Measurements from ENCODE around the gene ARF4. TPM values are rescaled to one million over a fixed set of nuclear protein-coding genes. Genes with fewer than 3 reads are reported as not detected.
A peak's percentile ranks its signal among the peaks of the same experiment; 100 is the strongest.

The ARF4 gene
- total and polyA plus RNA-seq, 10 donors, result 41.1 to 88.7 (median 75.3) TPM

- Histone ChIP-seq H3K4me3 (no peak overlapping the region), H3K9me3 (no peaks in the 10 kb centered on the region), H3K27me3 (replicated peaks in 1 of 7) (peaks cover 0 to 20% (median 0%) of the 10 kb centered on the region in 7 donors), H3K36me3 (peaks cover 0 to 9% (median 0%) of the 10 kb centered on the region in 6 donors), H3K27ac (no peak overlapping the region), H3K4me1 (peaks cover 0 to 11% (median 10%) of the 10 kb centered on the region in 6 donors)
- no peak for TF ChIP-seq CTCF (IDR thresholded peaks at IDR 0.05 in 8 of 11, conservative IDR thresholded peaks at IDR 0.05 in 3 of 11)
- no peak for TF ChIP-seq POLR2A (IDR thresholded peaks at IDR 0.05)
- TF ChIP-seq POLR2AphosphoS5 (IDR thresholded peaks at IDR 0.05), result no peak
- WGBS, 5 donors, result 88 to 95% (median 94%) methylated on average over 1 of the region's 1 CpG
- intact Hi-C loops (cut with DNase I; ENCODE audit: low total_unique reads), result no loop called here
- no peak for DNase-seq
Measured at GRCh38 chr3:57546616-57547015, 50.5 kb downstream of the ARF4 start.

- Histone ChIP-seq H3K4me1 (peaks cover 0 to 11% (median 10%) of the 10 kb centered on the region in 6 donors), H3K27ac (no peak overlapping the region), H3K27me3 (replicated peaks in 1 of 7) (peaks cover 0 to 20% (median 0%) of the 10 kb centered on the region in 7 donors), H3K36me3 (peaks cover 0 to 9% (median 0%) of the 10 kb centered on the region in 6 donors), H3K9me3 (no peaks in the 10 kb centered on the region), H3K4me3 (no peak overlapping the region)
- TF ChIP-seq CTCF (IDR thresholded peaks at IDR 0.05 in 8 of 11, conservative IDR thresholded peaks at IDR 0.05 in 3 of 11), result no peak
- no peak for TF ChIP-seq POLR2A (IDR thresholded peaks at IDR 0.05)
- no peak for TF ChIP-seq POLR2AphosphoS5 (IDR thresholded peaks at IDR 0.05)
- WGBS, 5 donors, result 91 to 95% (median 93%) methylated on average over 7 of the region's 7 CpGs
- intact Hi-C loops (cut with DNase I; ENCODE audit: low total_unique reads), result no loop called here
- DNase-seq, result no peak
Measured at GRCh38 chr3:57545636-57546268, 51.4 kb downstream of the ARF4 start.

- no peak for TF ChIP-seq CTCF (IDR thresholded peaks at IDR 0.05 in 8 of 11, conservative IDR thresholded peaks at IDR 0.05 in 3 of 11)
- no peak for TF ChIP-seq POLR2AphosphoS5 (IDR thresholded peaks at IDR 0.05)
- no peak for TF ChIP-seq POLR2A (IDR thresholded peaks at IDR 0.05)
- DNase-seq, result no peak
- Histone ChIP-seq H3K4me3 (peak within 1 kb of the TSS in 1 of 8 donors; percentile 30), H3K27ac (no peak within 1 kb of the TSS), H3K9me3 (no peaks in the 10 kb centered on the region), H3K36me3 (peaks cover 0 to 3% (median 0%) of the 10 kb centered on the region in 6 donors), H3K4me1 (peaks cover 0 to 11% (median 10%) of the 10 kb centered on the region in 6 donors), H3K27me3 (replicated peaks in 1 of 7) (peaks cover 0 to 20% (median 0%) of the 10 kb centered on the region in 7 donors)
- intact Hi-C loops (cut with DNase I; ENCODE audit: low total_unique reads), result no loop called here
- 9 to 16% (median 14%) methylated on average over 20 of the region's 20 CpGs for WGBS, 5 donors
Measured at GRCh38 chr3:57544181-57545125, 52.7 kb downstream of the ARF4 start, which contains the start of gene DNAH12. Gene DNAH12 (minus strand): TSS chr3:57544344. CDS start chr3:57542870, 1,474 bp downstream.

GRCh38 chr3:57538465-57538864 is 58.7 kb downstream of the ARF4 start:
- no peak overlapping the region for H3K27ac ChIP-seq
- no peak for TF ChIP-seq CTCF (IDR thresholded peaks at IDR 0.05 in 8 of 11, conservative IDR thresholded peaks at IDR 0.05 in 3 of 11)
- no peak for TF ChIP-seq POLR2A (IDR thresholded peaks at IDR 0.05)
- TF ChIP-seq POLR2AphosphoS5 (IDR thresholded peaks at IDR 0.05), result no peak
- 89 to 98% (median 93%) methylated on average over 3 of the region's 3 CpGs for WGBS, 5 donors
- no peaks in the 10 kb centered on the region for H3K27me3 ChIP-seq (replicated peaks in 1 of 7)
- DNase-seq, result no peak
- H3K4me1 ChIP-seq, result no peaks in the 10 kb centered on the region
- H3K4me3 ChIP-seq, result no peak overlapping the region
- H3K36me3 ChIP-seq, result no peaks in the 10 kb centered on the region
- no peaks in the 10 kb centered on the region for H3K9me3 ChIP-seq
- intact Hi-C loops (cut with DNase I; ENCODE audit: low total_unique reads), result no loop called here

All from spleen (tissue), 11 donors.